HFF-Myc (cell line): ENCODE measurements around the gene NEK10.

Experiments
- DNase-seq: peaks from one replicate; pipeline ENCODE4 v3.0.0-alpha.2; 2011; ENCODE audit warnings: low read depth; ENCODE audit errors: extremely low read depth
- H3K4me3 ChIP-seq: replicated peaks from 2 replicates; pipeline ENCODE4 v1.5.1; 2011; ENCODE audit warnings: low read depth, mild to moderate bottlenecking, control low read depth, low read length
- CTCF ChIP-seq: IDR thresholded peaks from 2 replicates; pipeline ENCODE4 v1.5.1; 2012; ENCODE audit warnings: mild to moderate bottlenecking, low read depth, low read length, control low read depth; ENCODE audit errors: missing control alignments

NEK10 gene

GRCh38 chr3:27138005-27138404 is 231.2 kb downstream of the NEK10 start:
- no peak for TF ChIP-seq CTCF
- no peak for DNase-seq
- H3K4me3 ChIP-seq: no peak overlapping the region

- DNase-seq: peak; percentile 35
- H3K4me3 ChIP-seq: no peak overlapping the region
- peak; percentile 88 for TF ChIP-seq CTCF
These were observed 234.9 kb downstream of the NEK10 start for GRCh38 chr3:27134171-27134796.

GRCh38 chr3:27133060-27133459 is 236.1 kb downstream of the NEK10 start:
- no peak for TF ChIP-seq CTCF
- DNase-seq: no peak

GRCh38 chr3:27130796-27131195 is 238.4 kb downstream of the NEK10 start:
- no peak overlapping the region for H3K4me3 ChIP-seq
- DNase-seq: no peak
- TF ChIP-seq CTCF: no peak

More at GRCh38 chr3:27133060-27133459, 236.1 kb downstream of the NEK10 start:
- no peak overlapping the region for H3K4me3 ChIP-seq

- no peak for DNase-seq
- no peak overlapping the region for H3K4me3 ChIP-seq
- TF ChIP-seq CTCF: no peak
These were observed 241.3 kb downstream of the NEK10 start for GRCh38 chr3:27127879-27128278.

GRCh38 chr3:27127195-27127594 is 242.0 kb downstream of the NEK10 start:
- no peak for TF ChIP-seq CTCF
- DNase-seq: no peak
- no peak overlapping the region for H3K4me3 ChIP-seq
